Neural cell (in vitro differentiated cells): ENCODE measurements around the gene SIL1. TPM values are rescaled to one million over a fixed set of nuclear protein-coding genes. Genes with fewer than 3 reads are reported as not detected.

ENCODE experiments used
- H2AFZ ChIP-seq: fragments of 200-600, 300-800 bp; sonication (generic), shearing (Covaris generic); 2 replicates; pipeline ENCODE4 v1.6.0; 2014; ENCODE audit warnings: low read depth, mild to moderate bottlenecking, antibody characterized with exemption, low read length, moderate library complexity
- H3F3A ChIP-seq: fragments of 200-600 bp; shearing (Covaris generic); 2 replicates; pipeline ENCODE4 v1.6.1; 2016; ENCODE audit warnings: mild to moderate bottlenecking, moderate library complexity, mixed read lengths, antibody characterized with exemption, low read length; ENCODE audit not compliant: insufficient read depth, poor library complexity, severe bottlenecking
- H3K27ac ChIP-seq: fragments of 200-600, 300-800 bp; sonication (generic), shearing (Covaris generic); 2 replicates; pipeline ENCODE4 v1.5.1; 2014; ENCODE audit warnings: mild to moderate bottlenecking, low read length, moderate library complexity
- H3K27me3 ChIP-seq: fragments of 300-800, 200-600 bp; sonication (generic), shearing (Covaris generic); 2 replicates; pipeline ENCODE4 v1.6.0; 2014; ENCODE audit warnings: mild to moderate bottlenecking, low read depth, low read length, moderate library complexity; ENCODE audit not compliant: insufficient read depth
- H3K36me3 ChIP-seq: fragments of 300-800, 200-600 bp; sonication (generic), shearing (Covaris generic); 2 replicates; pipeline ENCODE4 v1.5.1; 2014; ENCODE audit warnings: mild to moderate bottlenecking, antibody characterized with exemption, low read length, moderate library complexity; ENCODE audit not compliant: insufficient read depth
- H3K4me2 ChIP-seq: fragments of 300-800, 200-600 bp; sonication (generic), shearing (Covaris generic); 2 replicates; pipeline ENCODE4 v1.6.0; 2014; ENCODE audit warnings: mild to moderate bottlenecking, low read length
- H3K4me3 ChIP-seq: fragments of 300-800, 200-600 bp; sonication (generic), shearing (Covaris generic); 2 replicates; pipeline ENCODE4 v1.5.1; 2014; ENCODE audit warnings: mild to moderate bottlenecking, low read length, moderate library complexity
- H3K79me2 ChIP-seq: fragments of 200-600 bp; shearing (Covaris generic); replicated peaks from 2 replicates; pipeline ENCODE4 v1.6.0; 2014; ENCODE audit warnings: mild to moderate bottlenecking, low read length, moderate library complexity; ENCODE audit not compliant: insufficient read depth
- H3K9ac ChIP-seq: fragments of 300-800, 200-600 bp; sonication (generic), shearing (Covaris generic); 2 replicates; pipeline ENCODE4 v1.6.1; 2016; ENCODE audit warnings: mild to moderate bottlenecking, low read length, mixed read lengths
- H3K9me2 ChIP-seq: fragments of 200-600 bp; shearing (Covaris generic); 2 replicates; pipeline ENCODE4 v1.6.1; 2016; ENCODE audit warnings: mild to moderate bottlenecking, low read length, mixed read lengths; ENCODE audit not compliant: insufficient read depth
- H3K9me3 ChIP-seq: fragments of 200-600, 300-800 bp; sonication (generic), shearing (Covaris generic); 2 replicates; pipeline ENCODE4 v1.6.1; 2016; ENCODE audit warnings: mild to moderate bottlenecking, mixed run types, low read length, moderate library complexity, mixed read lengths
- H4K20me1 ChIP-seq: fragments of 200-600 bp; shearing (Covaris generic); 2 replicates; pipeline ENCODE4 v1.6.1; 2016; ENCODE audit warnings: mild to moderate bottlenecking, mixed run types; ENCODE audit not compliant: insufficient read depth
- EP300 ChIP-seq: fragments of 450-650 bp; conservative IDR thresholded peaks from 2 replicates; pipeline ENCODE4 v1.6.1; 2014; ENCODE audit warnings: antibody characterized with exemption, mild to moderate bottlenecking, moderate library complexity; ENCODE audit not compliant: poor library complexity, severe bottlenecking
- EZH2 ChIP-seq: fragments of 200-600, 300-800 bp; shearing (Covaris generic), sonication (generic); IDR thresholded peaks from 2 replicates; pipeline ENCODE4 v1.6.1; 2014; ENCODE audit warnings: antibody characterized with exemption, low read length, borderline replicate concordance, mild to moderate bottlenecking; ENCODE audit not compliant: insufficient read depth, poor library complexity, severe bottlenecking
- MXI1 ChIP-seq: fragments of 450-650 bp; conservative IDR thresholded peaks from 2 replicates; pipeline ENCODE4 v1.6.1; 2014; ENCODE audit warnings: antibody characterized with exemption, mild to moderate bottlenecking; ENCODE audit not compliant: poor library complexity, severe bottlenecking
- POLR2AphosphoS5 ChIP-seq: IDR thresholded peaks from 2 replicates; pipeline ENCODE4 v1.6.1; 2012
- RAD21 ChIP-seq: fragments of 450-650 bp; conservative IDR thresholded peaks from 2 replicates; pipeline ENCODE4 v1.6.1; 2014; ENCODE audit warnings: antibody characterized with exemption, mild to moderate bottlenecking, moderate library complexity
- REST ChIP-seq: IDR thresholded peaks from 2 replicates; pipeline ENCODE4 v1.6.1; 2012; ENCODE audit warnings: borderline replicate concordance
- SMC3 ChIP-seq: fragments of 450-650 bp; conservative IDR thresholded peaks from 2 replicates; pipeline ENCODE4 v1.6.1; 2014; ENCODE audit warnings: antibody characterized with exemption, mild to moderate bottlenecking, moderate library complexity; ENCODE audit not compliant: poor library complexity
- TAF1 ChIP-seq: IDR thresholded peaks from 2 replicates; pipeline ENCODE4 v1.6.1; 2012; ENCODE audit warnings: low read depth
- polyA plus RNA-seq: library from polyadenylated mRNA; depleted of rRNA; stranded (reverse); fragments of >200 nt; gene quantifications from 2 replicates; pipeline ENCODE4 v1.2.3, GENCODE V29; 2014
- TF ChIP-seq, protein P1 (sequence below): fragments of 450-650 bp; IDR thresholded peaks from 2 replicates; pipeline ENCODE4 v1.5.1; 2014; ENCODE audit warnings: antibody characterized with exemption, mild to moderate bottlenecking, moderate library complexity; ENCODE audit not compliant: poor library complexity, severe bottlenecking

Gene SIL1
- polyA plus RNA-seq, 1 donor from 2014 or later, result 4.7 TPM

DNA sequence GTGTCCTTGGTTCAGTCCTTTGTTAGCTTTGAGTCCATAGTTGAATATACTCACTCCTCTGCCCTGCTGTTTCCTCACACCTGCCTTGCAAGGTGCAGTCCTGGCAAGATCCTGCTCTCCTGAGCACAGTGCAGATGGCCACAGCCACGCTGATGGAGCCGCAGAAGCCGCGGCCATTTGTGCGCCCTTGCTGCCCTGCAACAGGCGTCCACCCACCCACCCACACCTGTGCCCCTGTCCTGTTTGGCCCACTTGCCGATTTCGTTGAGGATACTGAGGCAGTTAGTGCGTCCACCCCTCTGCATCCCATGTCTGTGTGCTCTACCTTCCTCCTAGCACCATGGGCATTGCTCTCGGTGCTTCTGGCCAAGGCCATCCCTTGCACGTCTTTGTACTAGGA, 271.9 kb downstream of the SIL1 start:
- no peak overlapping the region for H3K4me2 ChIP-seq
- H3K36me3 ChIP-seq, result no peaks in the 10 kb centered on the region
- no peaks in the 10 kb centered on the region for H4K20me1 ChIP-seq
- H3K9me2 ChIP-seq, result no peaks in the 10 kb centered on the region
- no peaks in the 10 kb centered on the region for H3F3A ChIP-seq
- H3K79me2 ChIP-seq, result no peaks in the 10 kb centered on the region
- no peak overlapping the region for H2AFZ ChIP-seq
- H3K27ac ChIP-seq, result no peak overlapping the region
- H3K4me3 ChIP-seq, result no peak overlapping the region
- H3K9ac ChIP-seq, result no peak overlapping the region
- TF ChIP-seq, protein P1, sequence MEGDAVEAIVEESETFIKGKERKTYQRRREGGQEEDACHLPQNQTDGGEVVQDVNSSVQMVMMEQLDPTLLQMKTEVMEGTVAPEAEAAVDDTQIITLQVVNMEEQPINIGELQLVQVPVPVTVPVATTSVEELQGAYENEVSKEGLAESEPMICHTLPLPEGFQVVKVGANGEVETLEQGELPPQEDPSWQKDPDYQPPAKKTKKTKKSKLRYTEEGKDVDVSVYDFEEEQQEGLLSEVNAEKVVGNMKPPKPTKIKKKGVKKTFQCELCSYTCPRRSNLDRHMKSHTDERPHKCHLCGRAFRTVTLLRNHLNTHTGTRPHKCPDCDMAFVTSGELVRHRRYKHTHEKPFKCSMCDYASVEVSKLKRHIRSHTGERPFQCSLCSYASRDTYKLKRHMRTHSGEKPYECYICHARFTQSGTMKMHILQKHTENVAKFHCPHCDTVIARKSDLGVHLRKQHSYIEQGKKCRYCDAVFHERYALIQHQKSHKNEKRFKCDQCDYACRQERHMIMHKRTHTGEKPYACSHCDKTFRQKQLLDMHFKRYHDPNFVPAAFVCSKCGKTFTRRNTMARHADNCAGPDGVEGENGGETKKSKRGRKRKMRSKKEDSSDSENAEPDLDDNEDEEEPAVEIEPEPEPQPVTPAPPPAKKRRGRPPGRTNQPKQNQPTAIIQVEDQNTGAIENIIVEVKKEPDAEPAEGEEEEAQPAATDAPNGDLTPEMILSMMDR, result no peak
- no peak for TF ChIP-seq TAF1
- no peak for TF ChIP-seq REST
- no peak for TF ChIP-seq POLR2AphosphoS5
- TF ChIP-seq MXI1, result no peak
- no peak for TF ChIP-seq SMC3
- TF ChIP-seq EZH2, result no peak
- no peak for TF ChIP-seq RAD21
- no peak for TF ChIP-seq EP300
- H3K27me3 ChIP-seq, result no peaks in the 10 kb centered on the region
- no peaks in the 10 kb centered on the region for H3K9me3 ChIP-seq

GRCh38 chr5:138925090-138925635, 273.0 kb downstream of the SIL1 start:
- no peaks in the 10 kb centered on the region for H3K36me3 ChIP-seq
- H3K27me3 ChIP-seq, result no peaks in the 10 kb centered on the region
- H3K9me2 ChIP-seq, result no peaks in the 10 kb centered on the region
- no peak overlapping the region for H3K9ac ChIP-seq
- H3F3A ChIP-seq, result no peaks in the 10 kb centered on the region
- no peak overlapping the region for H3K27ac ChIP-seq
- no peak overlapping the region for H3K4me2 ChIP-seq
- H2AFZ ChIP-seq, result no peak overlapping the region
- H4K20me1 ChIP-seq, result no peaks in the 10 kb centered on the region
- no peaks in the 10 kb centered on the region for H3K79me2 ChIP-seq
- H3K4me3 ChIP-seq, result no peak overlapping the region
- H3K9me3 ChIP-seq, result no peaks in the 10 kb centered on the region
- TF ChIP-seq EP300, result no peak
- TF ChIP-seq, protein P1, result no peak
- no peak for TF ChIP-seq EZH2
- TF ChIP-seq POLR2AphosphoS5, result no peak
- TF ChIP-seq TAF1, result no peak
- no peak for TF ChIP-seq MXI1
- TF ChIP-seq REST, result no peak
- TF ChIP-seq SMC3, result no peak
- TF ChIP-seq RAD21, result no peak
